GM21526 (cell line): ENCODE results near the gene CNOT8.
"Not testable (repeated sequence)": the region's sequence is repeated elsewhere in the genome, so short reads cannot be mapped to it uniquely, and the experiment has no call there.

Experiments
- ATAC-seq: cut with Tn5 transposase; IDR thresholded peaks from one replicate; pipeline ENCODE4 v1.9.1; 2021; ENCODE audit warnings: moderate library complexity; ENCODE audit not compliant: unreplicated experiment, low FRiP score

CNOT8 gene

GRCh38 chr5:154901913-154902312, 43.5 kb downstream of the CNOT8 start:
- ATAC-seq: no peak

GRCh38 chr5:154905601-154906000, 47.2 kb downstream of the CNOT8 start:
- not testable (repeated sequence) for ATAC-seq

- no peak for ATAC-seq
Observed at GRCh38 chr5:154916874-154917273, 58.4 kb downstream of the CNOT8 start.

- no peak for ATAC-seq
Observed at GRCh38 chr5:154917757-154918156, 59.3 kb downstream of the CNOT8 start.

GRCh38 chr5:154923441-154924430, 65.3 kb downstream of the CNOT8 start:
- no peak for ATAC-seq
